Naive B cell (primary cell): ENCODE measurements around the gene ANKRD24. TPM values are rescaled to one million over a fixed set of nuclear protein-coding genes. Genes with fewer than 3 reads are reported as not detected.
"Not testable (repeated sequence)": the region's sequence is repeated elsewhere in the genome, so short reads cannot be mapped to it uniquely, and the experiment has no call there.

Experiments
- ATAC-seq, 2 donors: fragments of 150-1000 bp; cut with Tn5 transposase; 2 replicates each; pipeline ENCODE4 v1.10.0; 2021; ENCODE audit warnings: low read depth in 2 of 2, mild to moderate bottlenecking in 2 of 2, moderate library complexity in 2 of 2
- DNase-seq: peaks from one replicate; pipeline ENCODE4 v3.0.0; 2022
- H3K27ac Mint-ChIP-seq, 6 donors: one replicate each; pipeline ENCODE4 v1.8.0; 2020 to 2022; ENCODE audit warnings: mild to moderate bottlenecking in 6 of 6, mixed read lengths in 6 of 6, moderate library complexity in 5 of 6, inconsistent platforms in 2 of 6
- H3K27me3 Mint-ChIP-seq, 3 donors: one replicate each; pipeline ENCODE4 v1.8.0; 2021 to 2022; ENCODE audit warnings: mixed read lengths in 3 of 3, mild to moderate bottlenecking in 1 of 3
- H3K36me3 Mint-ChIP-seq, 2 donors: one replicate each; pipeline ENCODE4 v1.8.0; 2020 to 2022; ENCODE audit warnings: mixed read lengths in 2 of 2, inconsistent platforms in 1 of 2, mild to moderate bottlenecking in 1 of 2
- H3K4me1 Mint-ChIP-seq, 3 donors: one replicate each; pipeline ENCODE4 v1.8.0; 2020 to 2022; ENCODE audit warnings: mixed read lengths in 3 of 3, inconsistent platforms in 1 of 3, mild to moderate bottlenecking in 1 of 3, moderate library complexity in 1 of 3
- H3K4me3 Mint-ChIP-seq, 8 donors: one replicate each; pipeline ENCODE4 v1.8.0; 2020 to 2022; ENCODE audit warnings: mild to moderate bottlenecking in 8 of 8, mixed read lengths in 8 of 8, moderate library complexity in 8 of 8, inconsistent platforms in 2 of 8
- H3K9me3 Mint-ChIP-seq, 7 donors: one replicate each; pipeline ENCODE4 v1.8.0; 2020 to 2022; ENCODE audit warnings: mixed read lengths in 7 of 7, mild to moderate bottlenecking in 5 of 7, inconsistent platforms in 2 of 7, moderate library complexity in 1 of 7
- polyA plus RNA-seq, 6 donors: library from polyadenylated mRNA; unstranded; fragments of 300-500 nt; fragmentation: Illumina TruSeq; gene quantifications; one replicate each; pipeline ENCODE4 v1.2.3, GENCODE V29; 2021; ENCODE audit warnings: low read depth in 6 of 6

ANKRD24 gene
- polyA plus RNA-seq, 6 donors from 2014 or later = 0.17 to 1.4 (median 0.43) TPM; not detected in 3

DNA sequence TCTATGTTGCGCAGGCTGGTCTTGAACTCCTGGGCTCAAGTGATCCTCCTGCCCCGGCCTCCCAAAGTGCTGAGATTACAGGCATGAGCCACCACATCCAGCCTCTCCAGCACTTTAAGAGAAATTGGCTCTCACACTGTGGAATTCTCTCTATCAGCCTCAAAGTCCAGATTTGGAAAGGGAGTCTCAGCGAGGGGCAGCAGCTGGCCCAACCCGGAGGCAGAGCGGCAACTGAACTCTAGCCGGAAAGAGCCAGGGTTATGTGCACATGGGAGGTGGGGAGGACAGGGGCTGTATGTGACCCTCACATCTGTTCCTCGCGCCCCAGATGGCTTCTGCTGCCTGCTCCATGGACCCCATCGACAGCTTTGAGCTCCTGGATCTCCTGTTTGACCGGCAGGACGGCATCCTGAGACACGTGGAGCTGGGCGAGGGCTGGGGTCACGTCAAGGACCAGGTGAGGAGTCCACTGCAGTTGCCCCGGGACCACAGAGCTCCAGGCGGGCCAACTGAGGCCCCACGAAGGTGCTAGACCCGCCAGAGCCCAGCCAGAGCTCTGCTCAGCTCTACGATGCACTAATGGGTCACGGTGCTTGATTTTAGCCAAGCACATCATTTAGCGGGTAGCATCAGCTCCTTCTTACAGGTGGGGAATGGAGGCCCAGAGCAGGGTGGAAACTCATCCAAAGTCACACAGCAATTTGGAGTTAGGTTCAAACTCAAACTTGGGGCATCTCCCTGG, 27.7 kb upstream of the ANKRD24 start:
- H3K36me3 Mint-ChIP-seq = peaks cover 0 to 9% of the 10 kb centered on the region in 2 donors
- peak overlapping the region in 1 of 6 donors; percentile 76 for H3K27ac Mint-ChIP-seq
- ATAC-seq (no peak), DNase-seq (no peak)
- H3K4me3 Mint-ChIP-seq = no peak overlapping the region
- no peaks in the 10 kb centered on the region for H3K4me1 Mint-ChIP-seq
- H3K9me3 Mint-ChIP-seq = no peaks in the 10 kb centered on the region
- peaks cover 0 to 46% (median 19%) of the 10 kb centered on the region in 3 donors for H3K27me3 Mint-ChIP-seq

DNA sequence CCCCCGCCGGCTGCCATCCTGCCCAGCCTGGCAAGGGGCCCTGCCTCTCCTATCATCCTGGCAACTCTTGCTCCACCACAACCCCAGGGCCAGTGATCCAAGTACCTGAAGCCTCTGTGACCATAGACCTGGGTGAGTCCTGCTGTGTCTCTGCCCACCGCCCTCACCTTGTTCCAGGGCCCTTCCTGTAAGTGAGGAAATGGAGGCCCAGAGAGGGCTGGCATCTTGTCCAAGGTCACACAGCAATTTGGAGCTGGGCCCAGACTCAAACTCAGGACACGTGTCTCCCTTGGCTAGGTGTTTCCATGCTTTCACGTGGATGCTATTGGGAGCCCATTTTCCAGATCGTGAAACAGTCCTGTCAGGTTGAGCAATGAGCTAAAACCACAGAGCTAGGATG, 25.3 kb upstream of the ANKRD24 start:
- Mint-ChIP-seq H3K27ac (no peak overlapping the region), H3K4me3 (no peak overlapping the region), H3K36me3 (no peaks in the 10 kb centered on the region), H3K4me1 (no peaks in the 10 kb centered on the region), H3K9me3 (no peaks in the 10 kb centered on the region), H3K27me3 (peaks cover 0 to 31% (median 0%) of the 10 kb centered on the region in 3 donors)
- no peak for DNase-seq
- ATAC-seq = no peak

DNA sequence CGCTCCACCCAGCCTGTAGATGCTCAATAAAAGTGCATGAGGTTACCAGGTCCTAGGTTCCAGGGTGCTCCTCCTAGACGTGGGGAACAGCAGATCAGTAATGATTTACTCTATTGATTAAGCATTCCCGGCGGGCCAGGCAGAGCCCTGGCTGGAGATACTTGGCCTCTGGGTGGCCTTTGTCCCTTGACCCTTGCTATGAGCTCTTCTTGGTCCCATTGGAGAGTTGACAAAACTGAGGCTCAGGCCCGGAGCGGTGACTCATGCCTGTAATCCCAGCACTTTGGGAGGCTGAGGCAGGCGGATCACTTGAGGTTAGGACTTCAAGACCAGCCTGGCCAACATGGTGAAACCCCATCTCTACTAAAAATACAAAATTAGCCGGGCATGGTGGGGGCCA, 24.5 kb upstream of the ANKRD24 start:
- not testable (repeated sequence) for ATAC-seq, H3K4me3 Mint-ChIP-seq, H3K36me3 Mint-ChIP-seq, H3K9me3 Mint-ChIP-seq, DNase-seq, H3K4me1 Mint-ChIP-seq
- Mint-ChIP-seq H3K27me3 (peaks cover 0 to 29% (median 0%) of the 10 kb centered on the region in 3 donors), H3K27ac (peak overlapping the region in 1 of 6 donors; percentile 83)

DNA sequence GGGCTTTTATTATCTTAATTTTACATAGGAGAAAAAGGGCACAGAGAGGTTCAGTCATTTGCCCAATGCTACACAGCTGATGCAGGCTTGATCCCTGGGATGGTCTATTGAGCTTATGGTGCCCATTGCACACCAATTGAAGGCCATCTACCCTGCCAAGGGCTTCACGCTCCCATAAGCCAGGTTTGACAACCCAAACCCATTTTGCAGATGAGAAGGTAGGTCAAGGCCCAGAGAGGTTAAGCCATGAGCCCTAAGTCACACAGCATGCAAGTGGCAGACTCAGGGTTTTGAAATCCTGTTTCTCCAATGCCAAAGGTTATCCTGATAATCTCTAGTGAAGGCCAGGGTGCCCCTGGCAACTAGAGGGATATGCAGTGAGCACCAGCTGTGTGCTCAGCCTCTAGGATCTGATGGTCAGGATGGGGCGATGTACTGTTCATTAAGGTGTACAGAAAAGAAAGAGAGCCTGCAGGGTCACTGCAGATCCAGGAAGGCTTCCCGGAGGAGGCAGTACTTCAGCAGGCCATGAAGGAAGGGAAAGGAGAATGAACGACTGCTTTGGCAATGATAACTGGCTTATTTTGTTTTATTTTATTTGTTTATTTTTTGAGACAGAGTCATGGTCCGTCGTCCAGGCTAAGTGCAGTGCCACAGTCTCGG, 20.9 kb upstream of the ANKRD24 start:
- Mint-ChIP-seq H3K36me3 (no peaks in the 10 kb centered on the region), H3K4me1 (no peaks in the 10 kb centered on the region)
- no peak for ATAC-seq

GRCh38 chr19:4164262-4164661, 18.2 kb upstream of the ANKRD24 start:
- Mint-ChIP-seq H3K4me1 (no peaks in the 10 kb centered on the region), H3K27me3 (peaks cover 4 to 44% (median 20%) of the 10 kb centered on the region in 3 donors), H3K36me3 (no peaks in the 10 kb centered on the region), H3K27ac (no peak overlapping the region), H3K4me3 (no peak overlapping the region), H3K9me3 (no peaks in the 10 kb centered on the region)
- no peak for ATAC-seq
- DNase-seq = no peak

More for the DNA sequence above, 20.9 kb upstream of the ANKRD24 start:
- Mint-ChIP-seq H3K27ac (no peak overlapping the region), H3K9me3 (no peaks in the 10 kb centered on the region), H3K27me3 (peaks cover 0 to 22% (median 0%) of the 10 kb centered on the region in 3 donors), H3K4me3 (no peak overlapping the region)
- DNase-seq = no peak

DNA sequence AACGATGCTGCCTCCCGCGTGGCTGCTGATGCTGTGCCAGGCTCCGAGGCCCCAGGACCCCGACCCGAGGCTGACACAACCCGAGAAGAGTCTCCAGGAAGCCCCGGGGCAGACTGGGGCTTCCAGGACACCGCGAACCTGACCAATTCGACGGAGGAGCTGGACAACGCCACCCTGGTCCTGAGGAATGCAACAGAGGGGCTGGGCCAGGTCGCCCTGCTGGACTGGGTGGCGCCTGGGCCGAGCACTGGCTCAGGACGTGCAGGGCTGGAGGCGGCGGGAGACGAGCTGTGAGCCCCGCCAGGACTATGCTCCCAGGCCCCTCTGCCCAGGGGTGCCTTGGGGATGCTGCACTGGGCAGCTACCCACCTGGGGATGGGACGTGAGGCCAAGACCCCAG, 10.8 kb upstream of the ANKRD24 start:
- peaks cover 4 to 47% (median 39%) of the 10 kb centered on the region in 3 donors for H3K27me3 Mint-ChIP-seq
- no peak overlapping the region for H3K4me3 Mint-ChIP-seq
- no peak for ATAC-seq
- DNase-seq = no peak
- H3K27ac Mint-ChIP-seq = peak overlapping the region in 1 of 6 donors; percentile 56
- H3K4me1 Mint-ChIP-seq = peaks cover 4 to 15% (median 8%) of the 10 kb centered on the region in 3 donors
- H3K36me3 Mint-ChIP-seq = no peaks in the 10 kb centered on the region
- H3K9me3 Mint-ChIP-seq = peaks cover 0 to 1% (median 0%) of the 10 kb centered on the region in 7 donors

- no peak overlapping the region for H3K4me3 Mint-ChIP-seq
- no peaks in the 10 kb centered on the region for H3K36me3 Mint-ChIP-seq
- DNase-seq (peak; percentile 50), ATAC-seq (peak; percentile 70 to 73)
- H3K4me1 Mint-ChIP-seq = peaks cover 4 to 15% (median 8%) of the 10 kb centered on the region in 3 donors
- H3K27me3 Mint-ChIP-seq = peaks cover 4 to 37% (median 27%) of the 10 kb centered on the region in 3 donors
- H3K27ac Mint-ChIP-seq = peak overlapping the region in 2 of 6 donors; percentile 57 to 81
- H3K9me3 Mint-ChIP-seq = peaks cover 0 to 1% (median 0%) of the 10 kb centered on the region in 7 donors
Measured at GRCh38 chr19:4172861-4173473, 9.5 kb upstream of the ANKRD24 start.

DNA sequence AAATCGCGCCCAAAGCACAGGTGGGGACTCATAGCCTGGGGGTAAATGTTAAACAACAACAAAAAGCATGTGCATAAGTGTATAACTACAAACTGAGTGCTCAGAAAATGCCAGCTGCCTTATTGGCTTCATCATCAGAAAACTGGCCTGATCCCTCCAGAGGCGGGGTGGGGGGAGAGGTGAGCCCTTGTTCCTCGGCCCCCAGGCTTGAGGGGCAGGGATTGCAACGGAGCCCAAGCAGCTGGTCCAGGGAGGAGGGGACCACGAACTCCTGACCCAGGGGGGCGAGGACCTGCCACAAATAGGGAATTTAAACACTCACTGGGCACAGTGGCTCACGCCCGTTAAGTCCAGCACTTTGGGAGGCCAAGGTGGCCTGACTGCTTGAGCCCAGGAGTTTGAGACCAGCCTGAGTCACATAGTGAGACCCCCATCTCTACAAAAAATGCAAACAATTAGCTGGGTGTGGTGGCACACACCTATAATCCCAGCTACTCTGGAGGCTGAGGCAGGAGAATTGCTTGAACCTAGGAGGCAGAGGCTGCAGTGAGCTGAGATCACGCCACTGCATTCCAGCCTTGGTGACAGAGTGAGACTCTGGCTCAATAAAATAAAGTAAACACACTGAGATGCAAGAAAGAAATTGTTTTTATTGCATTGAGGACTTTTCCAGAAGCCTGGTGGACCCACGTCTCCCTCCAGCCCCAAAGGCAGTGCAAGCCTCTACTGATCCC, 8.8 kb upstream of the ANKRD24 start:
- no peak for ATAC-seq
- peaks cover 0 to 30% (median 20%) of the 10 kb centered on the region in 3 donors for H3K27me3 Mint-ChIP-seq
- no peaks in the 10 kb centered on the region for H3K36me3 Mint-ChIP-seq
- H3K4me3 Mint-ChIP-seq = no peak overlapping the region
- H3K27ac Mint-ChIP-seq = peak overlapping the region in 1 of 6 donors; percentile 38
- no peak for DNase-seq
- H3K9me3 Mint-ChIP-seq = peaks cover 0 to 1% (median 0%) of the 10 kb centered on the region in 7 donors
- peaks cover 4 to 15% (median 8%) of the 10 kb centered on the region in 3 donors for H3K4me1 Mint-ChIP-seq

DNA sequence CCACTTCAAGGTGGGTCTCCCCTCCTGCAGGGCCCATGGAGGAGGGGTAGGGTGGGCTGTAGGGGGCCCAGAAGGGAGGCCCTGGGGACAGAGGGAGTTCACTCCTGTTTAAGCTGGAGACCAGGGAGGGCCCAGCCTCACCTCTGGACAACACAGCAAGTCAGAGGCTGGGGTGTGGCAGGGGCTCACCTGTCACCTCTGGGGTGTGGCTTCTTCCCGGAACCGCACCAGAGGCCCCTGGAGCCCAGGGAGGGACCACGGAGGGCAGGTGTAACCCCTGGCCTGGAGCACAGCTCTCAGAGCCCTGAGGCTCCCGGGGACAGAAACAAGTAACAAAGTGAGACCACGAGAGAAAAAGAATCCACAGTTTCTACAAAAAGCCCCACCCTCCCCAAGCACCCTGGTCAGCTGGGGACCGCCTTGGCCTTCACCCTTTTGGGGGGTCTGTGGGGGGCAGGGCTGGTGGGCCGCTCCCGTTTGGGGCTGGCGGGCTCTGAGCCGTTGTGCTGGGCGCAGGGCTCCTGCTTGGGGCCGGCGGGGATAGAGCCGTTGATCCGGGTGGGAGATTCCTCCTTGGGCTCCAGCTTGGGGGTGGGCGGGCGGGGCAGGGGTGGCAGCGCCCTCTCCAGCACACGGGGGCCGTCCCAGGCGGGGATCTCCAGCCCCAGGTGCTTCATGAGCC, 8.1 kb upstream of the ANKRD24 start:
- Mint-ChIP-seq H3K36me3 (peaks cover 0 to 6% of the 10 kb centered on the region in 2 donors), H3K4me1 (peaks cover 6 to 20% (median 11%) of the 10 kb centered on the region in 3 donors), H3K9me3 (peaks cover 0 to 1% (median 0%) of the 10 kb centered on the region in 7 donors), H3K27ac (no peak overlapping the region), H3K4me3 (no peak overlapping the region), H3K27me3 (peaks cover 0 to 25% (median 20%) of the 10 kb centered on the region in 3 donors)
- ATAC-seq (no peak), DNase-seq (no peak)

GRCh38 chr19:4174895-4175668, 7.4 kb upstream of the ANKRD24 start:
- DNase-seq = no peak
- Mint-ChIP-seq H3K27me3 (peaks cover 0 to 21% (median 15%) of the 10 kb centered on the region in 3 donors), H3K36me3 (peaks cover 0 to 13% of the 10 kb centered on the region in 2 donors), H3K4me3 (no peak overlapping the region), H3K9me3 (peaks cover 0 to 1% (median 0%) of the 10 kb centered on the region in 7 donors), H3K27ac (no peak overlapping the region), H3K4me1 (peaks cover 12 to 27% (median 19%) of the 10 kb centered on the region in 3 donors)
- no peak for ATAC-seq

DNA sequence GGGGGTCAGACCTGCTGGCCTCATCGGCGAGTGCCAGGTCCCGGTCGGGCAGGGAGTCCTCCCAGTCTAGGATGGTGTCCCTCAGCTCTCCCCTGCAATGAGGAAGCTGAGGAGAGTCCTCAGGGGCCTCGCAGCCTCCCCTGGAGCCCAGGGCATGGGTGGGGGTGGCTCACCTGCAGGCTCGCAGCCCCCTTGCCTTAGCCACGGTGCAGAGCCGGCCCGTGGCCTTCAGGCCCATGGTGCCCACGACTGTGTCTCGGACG, 6.9 kb upstream of the ANKRD24 start:
- H3K4me1 Mint-ChIP-seq = peaks cover 16 to 32% (median 21%) of the 10 kb centered on the region in 3 donors
- peaks cover 0 to 1% (median 0%) of the 10 kb centered on the region in 7 donors for H3K9me3 Mint-ChIP-seq
- no peak overlapping the region for H3K4me3 Mint-ChIP-seq
- ATAC-seq (no peak), DNase-seq (no peak)
- peaks cover 0 to 20% (median 13%) of the 10 kb centered on the region in 3 donors for H3K27me3 Mint-ChIP-seq
- H3K36me3 Mint-ChIP-seq = peaks cover 0 to 14% of the 10 kb centered on the region in 2 donors
- no peak overlapping the region for H3K27ac Mint-ChIP-seq

GRCh38 chr19:4177146-4177545, 5.3 kb upstream of the ANKRD24 start:
- H3K27ac Mint-ChIP-seq = no peak overlapping the region
- no peak overlapping the region for H3K4me3 Mint-ChIP-seq
- peaks cover 0 to 12% (median 9%) of the 10 kb centered on the region in 3 donors for H3K27me3 Mint-ChIP-seq
- ATAC-seq (no peak), DNase-seq (no peak)
- H3K9me3 Mint-ChIP-seq = peaks cover 0 to 1% (median 0%) of the 10 kb centered on the region in 7 donors
- peaks cover 0 to 14% of the 10 kb centered on the region in 2 donors for H3K36me3 Mint-ChIP-seq
- H3K4me1 Mint-ChIP-seq = peaks cover 28 to 38% (median 30%) of the 10 kb centered on the region in 3 donors
